Prostate gland (tissue), 2 donors: Measurements from ENCODE around the gene SH3PXD2A.

Experiments
- POLR2A ChIP-seq: fragments of 450-650 bp; IDR thresholded peaks from one replicate; pipeline ENCODE4 v1.6.1; 2016; ENCODE audit warnings: antibody characterized with exemption, mild to moderate bottlenecking
- POLR2AphosphoS5 ChIP-seq: sonication (generic); formaldehyde crosslinking; IDR thresholded peaks from one replicate; pipeline ENCODE4 v1.6.1; 2017; ENCODE audit warnings: antibody characterized with exemption
- TF ChIP-seq, protein P1 (sequence below), 4 experiments: fragments of 200-600 bp in 2 of 4; fragments of 450-650 bp in 2 of 4; sonication (generic) in 2 of 4; IDR thresholded peaks; 1 replicate in 3 of 4; 2 replicates in 1 of 4; pipeline ENCODE4 v1.5.1; 2016 to 2019; ENCODE audit warnings: antibody characterized with exemption in 4 of 4, mild to moderate bottlenecking in 2 of 4, moderate library complexity in 2 of 4

DNA sequence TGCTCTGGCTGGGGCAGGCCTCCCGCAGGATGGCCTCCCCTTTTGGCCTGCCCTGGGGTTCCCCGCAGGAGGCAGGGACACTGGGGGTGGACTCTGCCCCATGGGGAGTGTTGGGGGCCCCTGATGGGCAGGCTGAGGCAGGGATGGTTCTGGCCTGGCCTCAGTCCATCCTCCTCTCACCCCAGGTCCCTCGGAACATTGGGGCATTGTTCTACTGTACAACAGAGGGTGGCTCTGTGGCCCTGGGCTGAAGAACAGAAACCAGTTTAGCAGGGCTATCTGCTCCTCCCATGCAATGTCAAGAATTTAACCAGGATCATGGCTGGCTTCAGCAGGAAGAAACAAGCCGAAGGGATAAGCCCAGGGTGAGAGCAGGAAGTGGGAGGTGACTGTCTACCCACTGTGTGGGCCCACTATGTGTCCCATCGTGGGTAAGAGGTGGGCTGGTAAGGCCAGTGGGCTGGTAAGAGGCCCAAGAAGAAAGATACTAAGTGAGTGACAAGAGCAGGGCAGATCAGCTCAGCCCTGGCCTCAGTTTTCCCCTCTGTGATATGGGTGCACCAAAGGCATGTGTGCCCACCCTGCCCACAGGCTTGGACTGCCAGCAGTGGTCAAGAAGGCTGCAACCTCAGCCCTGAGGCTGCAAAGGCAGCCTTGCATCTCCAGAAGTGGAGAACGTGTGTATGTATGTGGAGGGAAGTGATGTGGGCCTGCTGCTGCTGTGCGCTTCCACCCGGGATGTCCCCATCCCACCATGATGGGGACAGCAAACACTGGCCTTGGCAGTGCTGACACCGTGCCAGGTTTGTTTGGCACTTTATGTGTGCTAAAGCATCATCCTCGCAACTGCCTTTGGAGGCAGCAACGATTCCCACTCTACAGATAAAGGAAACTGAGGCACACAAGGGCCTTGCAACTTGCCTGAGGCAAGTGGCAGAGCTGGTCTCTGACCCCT lies 138.9 kb downstream of the SH3PXD2A start:
- TF ChIP-seq, protein P1, sequence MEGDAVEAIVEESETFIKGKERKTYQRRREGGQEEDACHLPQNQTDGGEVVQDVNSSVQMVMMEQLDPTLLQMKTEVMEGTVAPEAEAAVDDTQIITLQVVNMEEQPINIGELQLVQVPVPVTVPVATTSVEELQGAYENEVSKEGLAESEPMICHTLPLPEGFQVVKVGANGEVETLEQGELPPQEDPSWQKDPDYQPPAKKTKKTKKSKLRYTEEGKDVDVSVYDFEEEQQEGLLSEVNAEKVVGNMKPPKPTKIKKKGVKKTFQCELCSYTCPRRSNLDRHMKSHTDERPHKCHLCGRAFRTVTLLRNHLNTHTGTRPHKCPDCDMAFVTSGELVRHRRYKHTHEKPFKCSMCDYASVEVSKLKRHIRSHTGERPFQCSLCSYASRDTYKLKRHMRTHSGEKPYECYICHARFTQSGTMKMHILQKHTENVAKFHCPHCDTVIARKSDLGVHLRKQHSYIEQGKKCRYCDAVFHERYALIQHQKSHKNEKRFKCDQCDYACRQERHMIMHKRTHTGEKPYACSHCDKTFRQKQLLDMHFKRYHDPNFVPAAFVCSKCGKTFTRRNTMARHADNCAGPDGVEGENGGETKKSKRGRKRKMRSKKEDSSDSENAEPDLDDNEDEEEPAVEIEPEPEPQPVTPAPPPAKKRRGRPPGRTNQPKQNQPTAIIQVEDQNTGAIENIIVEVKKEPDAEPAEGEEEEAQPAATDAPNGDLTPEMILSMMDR (IDR thresholded peaks at IDR 0.05) = peak in 2 of 4 experiments; percentile 48 to 53
- TF ChIP-seq POLR2AphosphoS5 = peak; percentile 90
- TF ChIP-seq POLR2A = no peak
